B cell (primary cell): ENCODE measurements around the gene ZIC5. TPM values are rescaled to one million over a fixed set of nuclear protein-coding genes. Genes with fewer than 3 reads are reported as not detected.

Experiments used
- ATAC-seq: fragments of 200-7000 bp; cut with Tn5 transposase; one replicate; pipeline ENCODE4 v1.10.0; 2021; ENCODE audit warnings: low read depth, mild to moderate bottlenecking, moderate number of reproducible peaks, moderate library complexity
- CTCF ChIA-PET: fragments of 350-600 bp; sonication (Branson Sonifier 250); formaldehyde crosslinking; loops from one replicate; lab custom pipeline; 2021; ENCODE audit warnings: antibody characterized with exemption, inconsistent platforms; lab: Charles Lee
- POLR2A ChIA-PET: fragments of 350-600 bp; sonication (Branson Sonifier 250); formaldehyde crosslinking; loops from one replicate; lab custom pipeline; 2021; ENCODE audit warnings: antibody characterized with exemption; lab: Charles Lee
- DNase-seq: peaks from one replicate; pipeline ENCODE4 v3.0.0; 2013
- H2AFZ ChIP-seq: 2 replicates; pipeline ENCODE4 v1.6.1; 2012; ENCODE audit warnings: mild to moderate bottlenecking, low read depth, low read length; ENCODE audit not compliant: insufficient read depth, poor library complexity, severe bottlenecking
- H3K27ac ChIP-seq, 2 donors: 1 replicate in 1 of 2; 2 replicates in 1 of 2; pipeline ENCODE4 v1.5.1; 2012 to 2013; ENCODE audit warnings: low read length in 2 of 2, mild to moderate bottlenecking in 2 of 2, moderate library complexity in 1 of 2
- H3K27me3 ChIP-seq, 4 experiments: fragments of 200-600 bp in 1 of 4; sonication (generic) in 1 of 4; replicated peaks in 1 of 4; 1 replicate in 2 of 4; 2 replicates in 2 of 4; pipeline versions ENCODE4 v1.6.1 to v1.7.0; 2013 to 2016; ENCODE audit warnings: low read length in 3 of 4, mild to moderate bottlenecking in 2 of 4, mixed read lengths in 1 of 4, moderate library complexity in 1 of 4; ENCODE audit not compliant: insufficient read depth in 4 of 4, control insufficient read depth in 3 of 4; ENCODE audit errors: control extremely low read depth in 1 of 4
- H3K36me3 ChIP-seq, 2 experiments: replicated peaks in 1 of 2; 1 replicate in 1 of 2; 2 replicates in 1 of 2; pipeline versions ENCODE4 v1.6.1 to v1.7.1; 2013; ENCODE audit warnings: low read length in 1 of 2; ENCODE audit not compliant: insufficient read depth in 2 of 2, control insufficient read depth in 1 of 2; ENCODE audit errors: control extremely low read depth in 1 of 2, extremely low read depth in 1 of 2
- H3K4me1 ChIP-seq, 2 donors: fragments of 200-600 bp in 1 of 2; sonication (generic) in 1 of 2; 1 replicate in 1 of 2; 2 replicates in 1 of 2; pipeline versions ENCODE4 v1.5.1 to v1.6.1; 2013 to 2017; ENCODE audit warnings: low read length in 2 of 2; ENCODE audit not compliant: control insufficient read depth in 2 of 2, insufficient read depth in 2 of 2
- H3K4me2 ChIP-seq: replicated peaks from 2 replicates; pipeline ENCODE3; 2012; ENCODE audit warnings: mild to moderate bottlenecking, low read depth, low read length; ENCODE audit not compliant: poor library complexity, severe bottlenecking
- H3K4me3 ChIP-seq, 5 experiments: fragments of 200-600 bp in 1 of 5; sonication (generic) in 1 of 5; 1 replicate in 3 of 5; 2 replicates in 2 of 5; pipeline versions ENCODE4 v1.5.1 to v1.7.0; 2011 to 2016; ENCODE audit warnings: low read length in 4 of 5, mild to moderate bottlenecking in 4 of 5, low read depth in 2 of 5, control low read depth in 1 of 5, moderate library complexity in 1 of 5; ENCODE audit not compliant: insufficient read depth in 1 of 5; ENCODE audit errors: control extremely low read depth in 1 of 5, extremely low read depth in 1 of 5
- H3K79me2 ChIP-seq: fragments of 200-600 bp; sonication (generic); one replicate; pipeline ENCODE4 v1.6.0; 2016; ENCODE audit warnings: low read length; ENCODE audit not compliant: control insufficient read depth, insufficient read depth
- H3K9ac ChIP-seq: fragments of 200-600 bp; sonication (generic); 2 replicates; pipeline ENCODE4 v1.6.1; 2017; ENCODE audit warnings: mild to moderate bottlenecking, low read length, moderate library complexity
- H3K9me3 ChIP-seq, 3 donors: one replicate each; pipeline versions ENCODE4 v1.6.1 to v1.7.1; 2013; ENCODE audit warnings: low read length in 2 of 3; ENCODE audit not compliant: control insufficient read depth in 2 of 3, insufficient read depth in 1 of 3; ENCODE audit errors: control extremely low read depth in 1 of 3
- H4K20me1 ChIP-seq: 2 replicates; pipeline ENCODE4 v1.6.0; 2012; ENCODE audit warnings: mild to moderate bottlenecking, low read length; ENCODE audit not compliant: insufficient read depth, control insufficient read depth, poor library complexity, severe bottlenecking
- H3K27ac Mint-ChIP-seq: one replicate; pipeline ENCODE4 v1.8.0; 2021; ENCODE audit warnings: mixed read lengths
- H3K27me3 Mint-ChIP-seq: one replicate; pipeline ENCODE4 v1.8.0; 2021; ENCODE audit warnings: mixed read lengths
- H3K4me1 Mint-ChIP-seq: one replicate; pipeline ENCODE4 v1.8.0; 2021; ENCODE audit warnings: mixed read lengths
- H3K4me3 Mint-ChIP-seq: one replicate; pipeline ENCODE4 v1.8.0; 2021; ENCODE audit warnings: mixed read lengths
- H3K9me3 Mint-ChIP-seq: one replicate; pipeline ENCODE4 v1.8.0; 2022; ENCODE audit warnings: mixed read lengths; ENCODE audit not compliant: insufficient read depth
- EZH2 ChIP-seq: IDR thresholded peaks from 2 replicates; pipeline ENCODE4 v1.6.1; 2012; ENCODE audit warnings: borderline replicate concordance, low read depth, mild to moderate bottlenecking, moderate library complexity, low read length; ENCODE audit not compliant: insufficient read depth, poor library complexity, severe bottlenecking
- WGBS: methylation state at CpG from one replicate; pipeline ENCODE4 v1.1.5; 2013; ENCODE audit warnings: missing lambda C conversion rate; ENCODE audit not compliant: insufficient coverage; 5-methylcytosine and 5-hydroxymethylcytosine counted together
- intact Hi-C: fragments of 100-400 bp; cut with micrococcal nuclease; formaldehyde crosslinking; loops from one replicate; pipeline ENCODE4 v1.10.0; 2022
- polyA minus RNA-seq: library from RNA; depleted of rRNA, polyadenylated mRNA; stranded (reverse); fragments of >200 nt; gene quantifications from 2 replicates; pipeline ENCODE4 v1.2.3, GENCODE V29; 2012
- polyA plus RNA-seq: library from polyadenylated mRNA; depleted of rRNA; stranded (reverse); fragments of >200 nt; gene quantifications from 2 replicates; pipeline ENCODE4 v1.2.3, GENCODE V29; 2012
- total RNA-seq, 2 donors: library from RNA; stranded (reverse); fragments of 120-200 nt in 1 of 2; gene quantifications; 1 replicate in 1 of 2; 2 replicates in 1 of 2; pipeline versions ENCODE4 v1.2.3 to v1.2.4, GENCODE V29; 2013 to 2022
- TF ChIP-seq, protein P1 (sequence below): fragments of 200-600 bp; IDR thresholded peaks from one replicate; pipeline ENCODE4 v1.8.0; 2022; ENCODE audit warnings: antibody characterized with exemption, mild to moderate bottlenecking

The ZIC5 gene
- total RNA-seq (not detected in 2 replicates), polyA plus RNA-seq (not detected in 2 replicates), polyA minus RNA-seq (not detected in 2 replicates)
- not detected for total RNA-seq (2013)

DNA sequence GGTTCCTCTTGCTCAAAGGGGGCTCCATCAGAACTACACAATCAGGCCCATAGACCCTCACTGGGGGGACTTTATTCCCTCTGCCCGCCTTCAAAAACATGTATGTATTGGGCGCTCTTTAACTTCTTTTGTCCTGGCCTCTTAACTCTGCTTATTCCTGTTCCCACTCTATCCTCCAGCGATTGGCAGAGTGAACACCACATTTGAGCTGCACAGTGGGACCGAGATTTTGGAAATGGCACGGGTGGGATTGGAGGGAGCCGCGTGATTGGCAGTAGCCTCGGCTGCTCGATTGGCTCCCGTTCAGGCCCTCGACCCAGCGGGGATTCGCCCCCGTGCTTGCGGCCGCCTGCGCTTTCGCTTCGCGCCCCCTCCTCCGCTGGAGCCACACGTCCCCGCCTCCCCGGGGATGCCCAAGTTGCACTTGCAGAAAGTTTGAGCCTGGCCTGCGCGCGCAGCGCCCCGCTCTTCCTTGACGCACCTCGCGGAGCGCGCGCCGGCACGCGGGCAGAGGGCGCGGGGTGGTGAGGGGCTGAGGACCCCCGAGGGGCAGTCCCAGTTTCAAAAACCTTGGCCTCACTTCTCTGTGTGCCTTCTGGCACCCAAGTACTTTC is at the start of gene ZIC5:
TSS of gene ZIC5 (minus strand) at position 192 of the 614 bp plus-strand sequence. CDS start at position 28, 164 bp downstream.
- Histone ChIP-seq H4K20me1 (no peaks in the 10 kb centered on the region), H3K4me2 (peak within 1 kb of the TSS; percentile 79), H3K9ac (no peak within 1 kb of the TSS), H3K9me3 (peaks cover 2 to 50% (median 37%) of the 10 kb centered on the region in 3 donors), H2AFZ (no peak within 1 kb of the TSS), H3K27me3 (peaks cover 2 to 87% (median 77%) of the 10 kb centered on the region in 4 experiments), H3K4me1 (peaks cover 29 to 60% of the 10 kb centered on the region in 2 donors), H3K4me3 (peak within 1 kb of the TSS in 1 of 5 experiments; percentile 46), H3K36me3 (no peaks in the 10 kb centered on the region), H3K27ac (no peak within 1 kb of the TSS), H3K79me2 (no peaks in the 10 kb centered on the region)
- peak within 1 kb of the TSS; percentile 62 for H3K27ac Mint-ChIP-seq
- intact Hi-C loops: loop anchor here (10.0 kb wide), 1 partner anchor 527 kb away; no protein-coding TSS in a partner anchor
- no peak for ATAC-seq
- H3K9me3 Mint-ChIP-seq: peaks cover 3% of the 10 kb centered on the region
- peaks cover 64% of the 10 kb centered on the region for H3K27me3 Mint-ChIP-seq
- peak; percentile 38 for DNase-seq
- 17% methylated on average over 40 of the region's 41 CpGs for WGBS
- CTCF ChIA-PET: no interaction called here
- TF ChIP-seq, protein P1, sequence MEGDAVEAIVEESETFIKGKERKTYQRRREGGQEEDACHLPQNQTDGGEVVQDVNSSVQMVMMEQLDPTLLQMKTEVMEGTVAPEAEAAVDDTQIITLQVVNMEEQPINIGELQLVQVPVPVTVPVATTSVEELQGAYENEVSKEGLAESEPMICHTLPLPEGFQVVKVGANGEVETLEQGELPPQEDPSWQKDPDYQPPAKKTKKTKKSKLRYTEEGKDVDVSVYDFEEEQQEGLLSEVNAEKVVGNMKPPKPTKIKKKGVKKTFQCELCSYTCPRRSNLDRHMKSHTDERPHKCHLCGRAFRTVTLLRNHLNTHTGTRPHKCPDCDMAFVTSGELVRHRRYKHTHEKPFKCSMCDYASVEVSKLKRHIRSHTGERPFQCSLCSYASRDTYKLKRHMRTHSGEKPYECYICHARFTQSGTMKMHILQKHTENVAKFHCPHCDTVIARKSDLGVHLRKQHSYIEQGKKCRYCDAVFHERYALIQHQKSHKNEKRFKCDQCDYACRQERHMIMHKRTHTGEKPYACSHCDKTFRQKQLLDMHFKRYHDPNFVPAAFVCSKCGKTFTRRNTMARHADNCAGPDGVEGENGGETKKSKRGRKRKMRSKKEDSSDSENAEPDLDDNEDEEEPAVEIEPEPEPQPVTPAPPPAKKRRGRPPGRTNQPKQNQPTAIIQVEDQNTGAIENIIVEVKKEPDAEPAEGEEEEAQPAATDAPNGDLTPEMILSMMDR: no peak
- no peak for TF ChIP-seq EZH2
- POLR2A ChIA-PET: no interaction called here
- H3K4me3 Mint-ChIP-seq: peak within 1 kb of the TSS; percentile 69
- peaks cover 20% of the 10 kb centered on the region for H3K4me1 Mint-ChIP-seq

DNA sequence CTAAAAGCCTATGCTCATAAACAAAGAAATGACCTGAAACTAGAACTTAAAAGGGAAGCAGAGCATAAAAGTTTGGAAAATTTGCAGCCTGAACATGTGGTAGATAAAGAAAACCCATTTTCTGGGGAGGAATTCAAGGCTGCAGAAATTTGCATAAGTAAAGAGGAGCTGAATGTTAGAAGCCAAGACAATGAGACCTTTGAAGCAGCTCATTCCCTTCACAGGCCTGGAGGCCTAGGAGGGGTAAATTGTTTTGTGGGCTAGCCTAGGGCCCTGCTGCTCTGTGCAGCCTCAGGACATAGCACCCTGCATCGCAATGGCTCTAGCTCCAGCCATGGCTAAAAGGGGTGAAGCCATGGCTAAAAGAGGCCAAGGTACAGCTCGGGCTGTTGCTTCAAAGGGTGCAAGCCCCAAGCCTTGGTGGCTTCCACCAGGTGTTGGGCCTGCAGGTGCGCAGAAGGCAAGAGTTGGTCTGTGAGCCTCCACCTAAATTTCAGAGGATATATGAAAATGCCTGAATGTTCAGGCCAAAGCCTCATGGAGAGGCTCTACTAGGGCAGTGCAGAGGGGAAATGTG is 48.3 kb upstream of the ZIC5 start:
- H3K36me3 ChIP-seq: no peaks in the 10 kb centered on the region
- intact Hi-C loops: no loop called here
- ChIA-PET POLR2A (no interaction called here), CTCF (no interaction called here)
- H3K9me3 ChIP-seq: peaks cover 0 to 7% (median 0%) of the 10 kb centered on the region in 3 donors
- DNase-seq (no peak), ATAC-seq (no peak)
- H3K4me1 Mint-ChIP-seq: no peaks in the 10 kb centered on the region
- no peak overlapping the region for H3K4me3 Mint-ChIP-seq
- no peaks in the 10 kb centered on the region for H4K20me1 ChIP-seq
- 92% methylated on average over 3 of the region's 3 CpGs for WGBS
- TF ChIP-seq EZH2: no peak
- TF ChIP-seq, protein P1: no peak
- H3K9me3 Mint-ChIP-seq: peaks cover 8% of the 10 kb centered on the region
- no peaks in the 10 kb centered on the region for H3K4me1 ChIP-seq
- no peak overlapping the region for H3K9ac ChIP-seq
- H3K4me2 ChIP-seq: no peak overlapping the region
- no peak overlapping the region for H3K27ac ChIP-seq
- H3K79me2 ChIP-seq: no peaks in the 10 kb centered on the region
- H3K27ac Mint-ChIP-seq: no peak overlapping the region
- peaks cover 3% of the 10 kb centered on the region for H3K27me3 Mint-ChIP-seq
- no peaks in the 10 kb centered on the region for H3K27me3 ChIP-seq
- no peak overlapping the region for H3K4me3 ChIP-seq
- H2AFZ ChIP-seq: no peak overlapping the region
